Epidermal melanocyte (primary cell): ENCODE data around the gene ZNF544.
"Not testable (repeated sequence)": the region's sequence is repeated elsewhere in the genome, so short reads cannot be mapped to it uniquely, and the experiment has no call there.

Experiments
- DNase-seq: peaks from one replicate; pipeline ENCODE4 v3.0.0; 2011; ENCODE audit warnings: low spot score; ENCODE audit not compliant: insufficient read length

The ZNF544 gene

DNA sequence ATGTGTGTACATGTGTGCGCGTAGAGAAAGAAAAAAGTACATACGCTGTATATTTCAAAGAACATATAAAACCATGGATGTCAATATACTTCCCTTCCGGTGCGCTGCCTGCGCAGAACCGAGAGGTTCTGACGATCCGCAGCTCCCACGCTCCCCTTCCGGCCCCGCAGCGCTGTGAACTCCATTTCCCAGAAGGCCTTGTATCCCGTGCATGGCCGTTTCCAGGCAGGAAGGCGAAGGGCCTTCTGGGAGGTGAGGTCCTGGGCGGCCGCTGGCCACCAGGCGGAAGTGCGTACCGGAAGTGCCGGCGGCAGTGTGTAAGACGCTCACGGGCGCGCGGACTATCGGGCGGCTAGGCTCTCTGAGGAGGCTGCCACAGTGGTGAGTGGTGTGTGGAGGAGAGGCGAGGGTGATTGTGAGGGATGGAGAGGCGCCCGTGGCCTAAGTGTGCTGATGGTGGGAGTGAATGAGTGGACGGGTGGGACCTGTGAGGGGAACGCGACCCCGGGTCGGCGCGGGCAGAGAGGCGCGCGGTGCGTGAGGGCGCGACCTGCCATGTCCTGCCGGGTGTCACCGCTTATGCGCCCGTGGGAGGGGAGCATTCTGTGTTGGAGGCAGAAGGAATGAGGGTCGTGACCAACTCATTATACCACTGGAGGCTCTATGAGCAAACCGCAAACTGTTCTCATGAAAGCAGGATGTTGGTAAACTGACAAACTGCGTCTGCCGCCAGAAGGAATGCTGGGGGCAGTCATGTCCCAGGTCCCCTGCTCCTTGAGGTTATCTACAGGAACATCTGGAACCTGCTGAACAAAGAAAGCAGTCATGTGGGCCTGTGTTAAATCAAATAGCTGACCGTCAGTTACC lies 76.6 kb downstream of the ZNF544 start, which contains the start of gene ERVK3-1:
TSS of gene ERVK3-1 (plus strand) at position 313 of the 867 bp plus-strand sequence. CDS start 6,792 bp downstream, outside the sequence.
- peak; percentile 98 for DNase-seq

DNA sequence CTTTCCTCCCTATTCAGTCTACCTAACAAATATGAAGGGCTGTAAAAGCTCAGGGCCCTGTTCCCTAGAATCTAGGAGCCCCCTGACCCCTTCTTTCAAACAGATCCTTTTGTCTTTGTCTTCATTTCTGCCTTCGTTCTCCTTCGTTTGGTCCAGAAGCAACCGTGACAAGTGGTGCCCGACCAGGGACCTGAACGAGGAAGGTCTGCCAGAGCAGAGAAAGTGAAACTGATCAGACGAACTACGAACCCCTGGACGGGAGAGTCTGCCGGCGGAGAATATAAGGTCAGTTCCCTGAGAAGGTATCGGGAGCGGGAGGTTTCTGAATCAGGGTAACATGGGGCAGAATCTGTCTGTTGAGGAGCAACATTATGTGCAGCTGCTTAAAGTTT lies 77.2 kb downstream of the ZNF544 start:
- DNase-seq = no peak

DNA sequence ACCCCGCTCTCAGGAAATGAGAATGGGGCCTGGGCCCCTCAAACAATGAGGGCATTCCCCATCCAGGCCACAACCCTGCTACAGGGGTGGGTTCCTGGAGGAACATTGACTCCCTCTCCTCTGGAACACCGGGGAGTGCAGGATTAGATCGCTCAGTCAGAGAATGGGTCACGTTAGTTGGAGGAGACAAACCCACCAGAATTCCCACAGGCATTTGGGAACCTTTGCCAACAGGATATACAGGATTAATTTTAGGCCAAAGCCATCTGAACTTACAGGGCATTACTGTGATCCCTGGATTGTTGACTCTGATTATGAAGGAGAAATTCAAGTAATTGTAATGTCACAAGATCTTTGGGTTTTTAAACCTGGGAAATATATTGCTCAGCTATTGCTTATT lies 79.0 kb downstream of the ZNF544 start:
- DNase-seq = no peak

DNA sequence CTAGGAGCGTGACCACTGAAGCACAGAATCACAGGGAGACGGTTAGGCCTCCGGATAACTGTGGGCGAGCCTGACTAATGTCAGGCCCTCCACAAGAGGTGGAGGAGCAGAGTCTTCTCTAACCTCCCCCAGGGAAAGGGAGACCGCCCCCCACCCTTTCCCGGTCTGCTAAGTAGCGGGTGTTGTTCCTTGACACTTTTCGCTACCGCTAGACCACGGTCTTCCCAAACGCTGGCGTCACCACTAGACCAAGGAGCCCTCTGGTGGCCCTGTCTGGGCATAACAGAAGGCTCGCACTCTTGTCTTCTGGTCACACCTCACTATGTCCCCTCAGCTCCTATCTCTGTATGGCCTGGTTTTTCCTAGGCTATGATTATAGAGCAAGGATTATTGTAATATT lies 82.0 kb downstream of the ZNF544 start:
- not testable (repeated sequence) for DNase-seq

DNA sequence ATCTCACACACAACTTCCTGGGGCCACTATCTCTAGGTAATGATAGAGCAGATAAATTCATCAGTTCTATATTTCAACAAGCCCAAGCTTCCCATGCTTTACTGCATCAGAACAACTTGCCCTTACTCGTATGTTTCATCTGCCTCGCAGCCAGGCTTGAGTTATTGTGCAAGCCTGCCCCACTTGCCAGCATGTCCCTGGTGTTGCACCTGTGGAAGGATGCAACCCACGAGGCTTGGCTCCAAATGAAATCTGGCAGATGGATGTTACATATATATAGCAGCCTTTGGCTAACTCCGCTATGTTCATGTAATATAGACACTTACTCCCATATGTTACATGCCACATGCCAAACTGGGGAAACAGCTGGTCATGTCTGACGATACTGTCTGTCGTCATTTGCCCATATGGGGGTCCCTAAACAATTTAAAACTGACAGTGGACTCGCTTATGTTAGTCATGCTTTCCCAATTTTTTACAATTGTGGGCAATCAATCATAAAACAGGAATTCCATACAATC lies 82.7 kb downstream of the ZNF544 start:
- no peak for DNase-seq
